Nasal cavity respiratory epithelium epithelial cell of viscerocranial mucosa (primary cell): ENCODE data around the gene ARL14EPL. TPM values are rescaled to one million over a fixed set of nuclear protein-coding genes. Genes with fewer than 3 reads are reported as not detected.

Experiments
- total RNA-seq: library from RNA; depleted of rRNA; stranded (reverse); fragments of >200 nt; gene quantifications from 2 replicates; pipeline ENCODE4 v1.2.3, GENCODE V29; 2014

The ARL14EPL gene
- not detected in 2 replicates for total RNA-seq

DNA sequence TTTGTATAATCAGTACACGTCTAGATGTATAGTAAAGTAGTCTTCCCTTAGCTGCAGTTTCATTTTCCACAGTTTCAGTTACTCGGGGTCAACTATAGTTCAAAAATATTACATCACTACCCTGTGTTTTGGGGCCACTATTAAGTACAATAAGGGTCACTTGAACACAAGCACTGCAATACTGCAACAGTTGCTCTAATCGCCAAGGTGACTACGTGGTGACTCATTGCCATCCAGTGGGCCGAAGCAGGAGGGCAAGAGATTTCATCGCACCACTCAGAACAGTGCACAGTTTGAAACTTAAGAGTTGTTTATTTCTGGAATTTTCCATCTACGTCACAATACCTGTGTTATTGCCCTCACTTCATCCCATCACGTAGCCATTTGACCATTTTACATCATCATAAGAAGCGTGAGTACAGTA, at the start of gene ARL14EPL:
Gene ARL14EPL (plus strand): TSS at position 379 of the 424 bp plus-strand sequence. CDS start 18,994 bp downstream, outside the sequence.

DNA sequence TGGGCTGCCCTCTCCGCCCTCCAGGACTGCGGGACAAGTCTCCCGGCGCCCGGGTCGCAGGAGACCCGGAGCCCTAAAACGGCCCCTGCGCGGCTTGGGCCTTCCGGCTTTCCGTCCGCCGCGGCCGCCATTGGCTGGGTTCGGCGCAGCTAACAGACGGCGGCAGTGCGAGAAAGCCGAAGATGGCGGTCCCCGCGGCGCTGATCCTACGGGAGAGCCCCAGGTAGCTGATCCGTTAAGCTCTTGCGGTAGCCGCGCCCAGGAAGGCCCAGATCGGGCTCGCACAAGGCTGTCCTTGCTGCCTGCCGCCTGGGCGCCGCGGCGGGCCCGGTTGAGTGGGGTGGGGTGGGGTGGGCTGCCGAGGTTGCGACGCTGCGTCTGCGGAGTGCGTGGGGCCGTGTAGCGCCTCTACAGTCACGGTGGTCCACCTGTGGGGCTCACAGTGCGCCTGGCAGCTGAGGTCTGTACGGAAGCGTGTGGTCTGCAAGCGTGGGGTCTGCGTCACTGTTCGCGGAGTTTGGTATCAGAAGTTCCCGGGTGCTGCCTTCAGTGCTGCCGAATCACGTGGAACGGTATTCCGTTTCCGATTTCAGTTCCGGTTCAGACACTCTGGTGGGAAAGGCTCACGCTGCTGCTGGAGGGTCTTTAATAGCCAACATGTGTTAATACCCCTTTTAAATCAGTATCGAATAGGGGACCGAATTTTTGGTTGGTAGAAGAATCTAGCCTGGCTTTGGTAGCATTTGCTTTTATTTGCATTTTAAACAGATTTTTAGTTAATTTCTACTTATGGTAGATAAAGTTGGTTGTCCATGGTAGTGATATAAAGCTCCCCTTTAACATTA, 52.8 kb downstream of the ARL14EPL start, which contains the start of gene COMMD10:
Gene COMMD10 (plus strand): TSS at position 155 of the 845 bp plus-strand sequence.

Other genes starting within 250 kb of the ARL14EPL start
- not detected in 2 replicates for gene CDO1, start 215.8 kb upstream of the ARL14EPL start, total RNA-seq
- 51.3 and 53.9 TPM in 2 replicates for gene ATG12, start 190.9 kb upstream of the ARL14EPL start, total RNA-seq
- 87.3 and 149 TPM in 2 replicates for gene AP3S1, start 190.5 kb upstream of the ARL14EPL start, total RNA-seq
- 0.34 and 0.36 TPM in 2 replicates for gene LVRN, start 70.0 kb upstream of the ARL14EPL start, total RNA-seq
- 31.4 and 31.8 TPM in 2 replicates for gene COMMD10, start 52.6 kb downstream of the ARL14EPL start, total RNA-seq